GM19397 (cell line): Measurements from ENCODE around the gene MAML3.

Source experiments
- ATAC-seq: cut with Tn5 transposase; IDR thresholded peaks from one replicate; pipeline ENCODE4 v1.9.1; 2021; ENCODE audit warnings: mild to moderate bottlenecking, moderate library complexity; ENCODE audit not compliant: unreplicated experiment

Gene MAML3

GRCh38 chr4:139823746-139824145, 330.2 kb downstream of the MAML3 start:
- no peak for ATAC-seq

DNA sequence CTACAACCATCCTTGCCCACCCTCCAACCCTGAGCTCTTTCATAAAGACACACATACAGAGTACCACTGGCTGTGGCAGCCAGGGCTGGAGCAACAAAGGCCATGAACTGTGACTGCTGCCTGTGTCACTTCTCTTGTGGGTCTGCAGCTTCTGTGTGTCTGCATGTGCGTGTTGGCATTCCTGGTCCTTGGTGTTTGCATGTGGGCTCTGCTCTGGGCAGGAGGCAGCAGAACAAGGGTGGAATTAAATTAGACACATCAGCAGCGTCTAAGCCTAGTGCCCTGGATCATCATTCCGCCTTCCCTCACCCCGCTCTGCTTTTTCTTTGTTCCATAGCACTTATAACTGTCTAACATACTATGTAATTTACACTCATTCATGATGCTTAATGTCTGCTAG, 330.6 kb downstream of the MAML3 start:
- no peak for ATAC-seq

- no peak for ATAC-seq
Measured at GRCh38 chr4:139822391-139822790, 331.6 kb downstream of the MAML3 start.

GRCh38 chr4:139819082-139819481, 334.9 kb downstream of the MAML3 start:
- no peak for ATAC-seq

DNA sequence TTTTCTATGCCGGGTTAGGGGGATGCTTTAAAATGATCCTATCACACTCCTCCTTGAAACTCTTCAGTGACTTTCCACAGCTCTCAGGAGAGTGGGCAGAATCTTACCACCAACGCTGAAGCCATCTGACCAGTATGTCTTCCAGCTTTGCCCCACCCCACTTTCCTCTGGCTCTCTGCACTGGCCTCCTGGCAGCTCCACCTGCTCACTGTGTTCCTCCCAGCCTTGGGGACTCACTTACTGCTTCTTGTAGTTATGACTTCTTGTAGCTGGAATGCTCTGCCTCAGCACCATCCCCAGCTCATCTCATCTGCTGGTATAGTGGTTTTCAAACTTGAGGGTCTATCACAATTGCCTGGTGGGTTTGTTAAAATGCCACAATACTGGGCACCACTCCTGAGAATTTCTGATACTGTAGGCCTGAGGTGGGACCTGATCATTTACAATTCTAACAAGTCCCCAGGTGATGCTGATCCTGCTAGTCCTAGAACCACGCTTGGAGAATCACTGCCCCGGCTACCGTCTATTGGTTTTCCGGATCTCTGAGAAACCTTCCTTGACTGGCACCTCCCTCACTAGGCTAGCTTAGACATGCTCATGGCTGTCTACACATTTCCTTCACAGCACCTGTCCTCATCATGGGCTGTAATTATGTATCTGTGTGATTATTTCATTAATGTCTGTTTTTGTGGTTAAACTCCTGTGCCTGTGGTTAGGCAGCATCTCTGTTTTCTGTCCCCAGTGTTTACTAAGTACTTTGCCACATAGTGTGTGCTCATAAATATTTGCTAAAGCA, 336.1 kb downstream of the MAML3 start:
- ATAC-seq, result no peak

DNA sequence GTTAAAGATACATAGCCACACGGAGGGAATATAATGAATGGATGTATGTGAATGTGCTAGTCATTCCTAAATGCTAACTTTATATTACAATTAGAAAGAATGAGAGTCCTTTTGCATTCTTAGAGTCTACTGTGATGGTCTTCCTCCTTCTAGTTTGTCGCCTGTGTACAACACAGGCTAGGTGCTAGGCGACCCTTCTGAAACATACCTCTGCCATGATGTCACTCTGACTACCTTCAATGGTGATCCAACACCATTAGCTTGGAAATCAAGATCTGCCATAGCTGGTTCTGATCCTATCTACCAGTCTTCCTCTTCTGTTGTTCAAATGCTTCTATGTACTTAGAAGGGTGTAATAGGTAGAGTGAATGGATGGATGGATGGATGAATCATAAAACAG, 337.1 kb downstream of the MAML3 start:
- ATAC-seq, result no peak

DNA sequence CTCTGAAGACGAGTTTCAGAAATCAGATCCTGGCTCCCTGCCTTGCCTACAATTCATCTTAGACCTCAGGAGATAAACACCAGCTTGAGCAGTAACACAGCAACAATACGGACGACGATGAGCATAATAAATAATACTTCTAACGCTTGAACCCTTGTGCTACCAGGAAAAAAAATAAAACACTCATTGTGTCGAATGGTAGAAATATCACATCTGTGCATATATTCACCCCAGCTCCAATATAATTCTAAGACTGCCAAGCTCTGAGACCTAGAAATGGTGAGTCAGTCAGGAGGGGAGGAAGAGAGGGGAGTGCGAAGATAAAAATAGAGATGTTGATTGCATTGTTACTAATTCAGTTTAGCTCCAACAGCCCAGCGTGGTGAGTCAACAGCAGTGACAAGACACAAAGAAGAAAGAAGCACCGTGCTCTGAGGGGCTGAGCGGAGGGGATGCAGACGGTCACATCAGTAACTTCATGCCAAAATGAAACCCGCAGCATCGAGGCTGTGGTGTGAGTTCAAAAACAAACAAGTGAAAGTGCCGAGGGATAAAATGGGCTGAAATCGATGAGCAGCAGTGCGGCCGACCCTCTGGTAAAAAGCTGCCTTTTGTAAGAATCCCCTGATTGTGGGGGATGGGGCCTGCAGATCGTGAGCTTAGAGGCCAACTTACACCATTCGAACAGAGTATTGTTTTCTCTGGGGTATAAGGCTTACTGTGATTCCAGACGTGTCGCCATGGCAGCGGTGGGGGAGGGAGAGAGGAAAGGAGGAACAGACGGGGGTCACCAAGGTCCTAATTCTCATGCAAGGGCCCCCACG, 338.0 kb downstream of the MAML3 start:
- no peak for ATAC-seq

DNA sequence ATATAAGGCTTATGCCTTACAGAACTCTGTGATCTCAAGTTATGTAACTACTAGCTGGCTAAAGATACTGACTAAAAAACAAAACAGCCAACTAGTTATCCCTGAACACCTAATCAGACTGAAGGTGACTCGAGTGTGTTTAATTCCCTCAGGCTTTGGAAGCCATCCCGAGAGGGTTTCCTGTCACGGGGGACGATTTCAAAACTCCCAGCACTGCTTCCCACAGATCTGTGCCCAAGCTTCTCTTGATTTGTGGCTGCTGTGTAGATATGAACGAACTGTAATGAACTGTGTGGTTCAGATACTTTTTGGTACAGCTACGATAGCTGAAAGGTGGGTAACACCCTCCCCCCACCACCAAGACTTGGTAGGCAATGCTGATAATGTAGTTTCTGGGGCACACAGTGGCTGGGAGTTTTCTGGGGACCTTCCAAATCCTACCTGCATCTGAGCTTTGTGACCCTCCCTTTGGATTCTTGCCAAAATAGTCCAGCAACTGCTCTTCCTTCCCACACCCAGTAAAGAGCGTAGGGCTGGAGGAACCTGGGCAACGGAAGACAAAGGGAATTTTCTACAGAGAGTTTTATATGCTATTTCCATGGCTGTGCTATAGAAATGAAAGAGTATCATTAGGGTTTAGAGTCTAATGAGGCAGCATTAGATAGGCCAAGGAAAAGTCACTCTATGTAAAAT, 339.5 kb downstream of the MAML3 start:
- no peak for ATAC-seq

DNA sequence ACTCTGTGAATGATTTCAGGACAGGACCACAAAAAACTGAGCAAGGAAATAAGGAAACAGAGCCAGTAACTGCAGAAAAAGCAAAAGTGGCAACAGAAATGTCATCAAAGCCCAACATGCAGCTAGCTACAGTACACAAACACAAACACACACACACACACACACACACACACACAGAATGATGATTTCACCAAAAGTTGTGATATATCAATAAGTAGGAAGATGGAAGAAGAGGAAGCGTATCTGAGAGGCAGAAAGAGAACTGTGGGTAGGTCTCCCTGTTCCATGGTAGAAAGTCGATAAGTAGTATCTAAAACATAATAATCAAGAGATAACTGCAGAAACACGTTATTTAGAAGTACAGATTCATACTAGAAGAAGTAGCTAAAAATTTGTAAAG, 340.1 kb downstream of the MAML3 start:
- ATAC-seq, result no peak

GRCh38 chr4:139810710-139811109, 343.3 kb downstream of the MAML3 start:
- ATAC-seq, result no peak

DNA sequence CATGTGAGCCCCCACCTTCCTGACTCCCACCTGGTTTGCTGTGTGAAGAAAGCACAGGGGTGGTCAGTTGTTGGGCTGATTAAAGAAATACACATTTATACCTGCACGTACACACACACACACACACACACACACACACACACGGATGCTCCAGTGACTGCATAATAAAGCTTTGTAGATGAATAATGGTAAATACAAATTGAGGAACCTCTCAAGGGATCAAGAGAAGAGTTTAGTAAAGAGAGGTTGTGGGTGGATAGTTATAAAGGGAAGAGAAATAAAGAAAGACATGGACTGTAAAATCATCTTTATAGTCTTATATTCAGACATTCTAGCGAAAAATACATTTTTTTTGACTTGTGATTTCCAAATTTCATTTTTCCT, 344.2 kb downstream of the MAML3 start:
- no peak for ATAC-seq

DNA sequence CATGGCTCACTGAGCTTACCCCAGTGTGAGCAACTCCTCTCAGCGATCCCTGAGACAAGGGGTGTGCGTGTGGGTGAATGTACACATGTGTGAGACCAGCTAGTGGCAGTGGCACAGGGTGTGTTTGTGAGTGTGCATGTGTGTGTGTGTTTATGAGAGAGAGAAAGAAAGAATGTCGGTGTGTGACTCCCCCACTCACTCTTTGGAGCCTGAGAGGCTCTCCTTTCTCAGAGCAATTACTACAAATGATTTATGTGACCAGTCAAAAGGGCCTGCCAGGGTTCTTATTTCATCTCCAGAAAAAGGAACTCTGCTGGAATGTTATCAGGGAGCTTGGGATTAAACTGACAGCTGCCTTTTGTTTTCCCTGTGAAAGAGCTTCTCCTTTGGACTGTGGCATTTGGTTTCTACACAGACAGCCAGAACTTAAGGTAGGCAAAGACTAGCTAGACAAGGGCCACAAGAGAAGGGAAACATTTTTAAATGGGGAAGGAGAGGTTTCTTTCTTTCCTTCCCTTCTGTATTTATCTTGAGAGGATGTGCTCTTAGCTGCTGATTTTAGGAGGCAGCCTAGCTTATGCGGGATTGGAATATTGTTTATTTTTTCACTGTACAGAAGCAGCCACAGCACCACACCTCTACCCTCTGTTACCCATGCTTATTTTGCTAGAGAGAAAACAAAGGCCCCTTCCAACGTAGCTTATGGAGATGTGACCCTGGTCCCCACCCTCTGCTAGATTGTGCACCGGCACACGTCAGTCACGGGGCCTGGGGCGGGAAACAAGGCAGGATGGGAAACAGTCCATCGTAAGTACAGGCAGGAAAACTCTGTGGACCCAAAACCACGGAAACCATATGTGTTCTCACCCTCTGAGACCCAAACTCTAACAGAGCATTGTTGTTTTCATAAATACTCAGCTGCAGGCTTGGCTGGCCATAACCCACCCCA, 344.9 kb downstream of the MAML3 start:
- no peak for ATAC-seq

- ATAC-seq, result no peak
Measured at GRCh38 chr4:139808381-139808807, 345.6 kb downstream of the MAML3 start.

- no peak for ATAC-seq
Measured at GRCh38 chr4:139807483-139807882, 346.5 kb downstream of the MAML3 start.

GRCh38 chr4:139806929-139807328, 347.1 kb downstream of the MAML3 start:
- no peak for ATAC-seq

- no peak for ATAC-seq
Measured at GRCh38 chr4:139802931-139803330, 351.1 kb downstream of the MAML3 start.

DNA sequence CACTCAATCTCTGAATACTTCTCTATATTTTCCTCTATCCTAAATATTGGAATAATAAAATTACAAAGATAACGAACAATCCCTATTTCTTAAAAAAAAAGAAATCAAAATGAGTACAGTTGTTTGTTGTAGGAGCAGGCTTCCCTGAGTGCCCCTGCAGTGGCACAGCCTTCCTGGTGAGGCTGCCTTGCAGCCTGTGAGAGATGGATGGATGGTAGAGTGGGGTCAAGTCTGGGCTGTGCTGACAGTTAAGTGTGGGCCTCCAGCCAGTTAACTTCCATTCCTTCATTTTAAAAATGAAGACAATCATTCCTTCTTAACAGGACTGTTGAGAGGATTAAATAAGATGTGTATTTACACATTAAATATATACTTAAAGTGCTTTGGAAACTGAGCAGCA, 351.5 kb downstream of the MAML3 start:
- no peak for ATAC-seq

DNA sequence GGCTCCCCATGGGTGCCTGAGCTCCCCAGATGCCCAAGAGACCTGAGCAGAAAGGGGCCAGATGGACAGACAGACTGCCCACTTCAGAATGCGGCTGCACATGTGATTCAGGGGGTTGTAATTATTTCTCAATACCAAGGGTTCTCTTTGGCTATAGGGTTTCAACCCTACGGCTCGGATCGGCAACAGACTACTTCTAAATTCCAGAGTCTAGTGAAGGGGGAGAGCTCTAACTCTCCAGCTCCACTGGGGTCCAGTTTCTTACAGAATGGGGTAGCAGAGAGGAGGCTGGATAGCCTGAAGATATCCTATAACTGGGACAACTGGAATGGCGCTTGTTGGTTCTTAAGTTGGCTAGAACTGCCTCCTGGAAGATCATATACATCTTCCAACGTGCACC, 352.1 kb downstream of the MAML3 start:
- no peak for ATAC-seq

GRCh38 chr4:139800082-139800481, 353.9 kb downstream of the MAML3 start:
- ATAC-seq, result no peak

DNA sequence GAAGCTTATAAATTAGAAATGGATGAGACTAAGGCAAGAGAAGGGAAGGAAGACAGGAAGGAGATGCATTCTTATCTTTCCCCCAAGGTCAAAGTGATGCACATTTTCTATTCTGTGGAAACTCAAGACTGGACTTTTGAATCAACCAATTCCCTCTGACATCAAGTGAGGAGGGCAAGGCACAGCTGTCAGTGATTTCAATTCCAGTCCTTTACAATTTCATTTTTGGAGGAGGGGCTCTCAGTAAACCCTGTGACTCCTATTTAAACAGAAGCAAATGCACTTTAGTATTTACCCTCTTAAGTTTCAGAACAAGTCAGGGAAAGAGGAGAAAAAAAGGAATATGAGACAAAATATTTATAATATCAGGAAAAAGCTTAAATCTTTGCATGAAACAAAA, 354.4 kb downstream of the MAML3 start:
- no peak for ATAC-seq

DNA sequence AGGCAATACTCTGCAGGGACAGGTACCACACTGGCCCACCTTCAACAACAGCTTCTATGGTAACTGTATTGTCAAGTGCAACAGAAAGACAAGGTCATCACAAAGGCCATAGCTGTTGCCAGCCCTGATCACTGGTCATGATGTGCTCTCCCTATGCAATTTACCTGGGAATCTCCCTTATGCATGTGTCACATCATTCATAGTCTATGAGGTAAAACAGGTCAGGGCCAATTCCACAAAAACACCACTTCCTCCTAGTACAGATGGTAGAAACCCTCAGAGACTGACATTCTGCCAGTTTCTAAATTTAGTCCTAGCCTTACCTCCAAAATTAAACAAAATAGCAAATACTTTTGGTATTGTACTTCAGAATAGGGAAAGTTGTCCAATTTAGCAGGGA, 355.5 kb downstream of the MAML3 start:
- ATAC-seq, result no peak
